GM18508 (cell line): Measurements from ENCODE around the gene HOXA7.

Experiments
- ATAC-seq: cut with Tn5 transposase; IDR thresholded peaks from one replicate; pipeline ENCODE4 v1.9.1; 2021; ENCODE audit warnings: moderate number of reproducible peaks; ENCODE audit not compliant: insufficient read depth, unreplicated experiment

The HOXA7 gene

GRCh38 chr7:27182861-27183681, 26.6 kb upstream of the HOXA7 start:
- no peak for ATAC-seq

- ATAC-seq = no peak
Observed at GRCh38 chr7:27182285-27182841, 25.9 kb upstream of the HOXA7 start.

- no peak for ATAC-seq
Observed at GRCh38 chr7:27181795-27182275, 25.4 kb upstream of the HOXA7 start.

- no peak for ATAC-seq
Observed at GRCh38 chr7:27180431-27181420, 24.3 kb upstream of the HOXA7 start.

GRCh38 chr7:27179503-27180430, 23.3 kb upstream of the HOXA7 start:
- ATAC-seq = no peak

- ATAC-seq = no peak
Observed at GRCh38 chr7:27179030-27179429, 22.6 kb upstream of the HOXA7 start.

- no peak for ATAC-seq
Observed at GRCh38 chr7:27178366-27178765, 21.9 kb upstream of the HOXA7 start.

- ATAC-seq = no peak
Observed at GRCh38 chr7:27177795-27178320, 21.4 kb upstream of the HOXA7 start.

- no peak for ATAC-seq
Observed at GRCh38 chr7:27176962-27177794, 20.7 kb upstream of the HOXA7 start.

- ATAC-seq = no peak
Observed at GRCh38 chr7:27176524-27176845, 20.0 kb upstream of the HOXA7 start.

- no peak for ATAC-seq
Observed at GRCh38 chr7:27175626-27176523, 19.4 kb upstream of the HOXA7 start.

- no peak for ATAC-seq
Observed at GRCh38 chr7:27174874-27175625, 18.6 kb upstream of the HOXA7 start.

GRCh38 chr7:27173956-27174873, 17.7 kb upstream of the HOXA7 start, which contains the start of gene HOXA10:
TSS of gene HOXA10 (minus strand) at chr7:27174320. CDS start at chr7:27174306, 14 bp downstream.
- ATAC-seq = no peak

GRCh38 chr7:27173511-27173955, 17.1 kb upstream of the HOXA7 start:
- no peak for ATAC-seq

GRCh38 chr7:27172823-27173510, 16.5 kb upstream of the HOXA7 start:
- ATAC-seq = no peak
